Karpas-422 (cell line): Measurements from ENCODE around the gene OTUD6A. TPM values are rescaled to one million over a fixed set of nuclear protein-coding genes. Genes with fewer than 3 reads are reported as not detected.

Source experiments
- DNase-seq: peaks from one replicate; pipeline ENCODE4 v3.0.0-alpha.2; 2015
- H2AFZ ChIP-seq: fragments of 200-600 bp; sonication (generic); 2 replicates; pipeline ENCODE4 v1.6.1; 2014; ENCODE audit warnings: antibody characterized with exemption, low read length, mixed read lengths
- H3K27ac ChIP-seq: fragments of 200-600 bp; sonication (generic); 2 replicates; pipeline ENCODE4 v1.5.1; 2014; ENCODE audit warnings: mild to moderate bottlenecking, low read length, moderate library complexity
- H3K27me3 ChIP-seq: fragments of 200-600 bp; sonication (generic); 2 replicates; pipeline ENCODE4 v1.6.1; 2014; ENCODE audit warnings: low read length, mixed read lengths
- H3K36me3 ChIP-seq: fragments of 200-600 bp; sonication (generic); 2 replicates; pipeline ENCODE4 v1.6.1; 2014; ENCODE audit warnings: low read length, mixed read lengths; ENCODE audit not compliant: insufficient read depth
- H3K4me1 ChIP-seq: fragments of 200-600 bp; sonication (generic); 2 replicates; pipeline ENCODE4 v1.6.1; 2014; ENCODE audit warnings: mild to moderate bottlenecking, low read length, mixed read lengths
- H3K4me2 ChIP-seq: fragments of 200-600 bp; sonication (generic); 2 replicates; pipeline ENCODE4 v1.6.1; 2014; ENCODE audit warnings: low read length, low read depth, mild to moderate bottlenecking; ENCODE audit not compliant: poor library complexity, severe bottlenecking
- H3K4me3 ChIP-seq: fragments of 200-600 bp; sonication (generic); 2 replicates; pipeline ENCODE4 v1.5.1; 2014; ENCODE audit warnings: mild to moderate bottlenecking, antibody characterized with exemption, low read length, mixed read lengths
- H3K79me2 ChIP-seq: fragments of 200-600 bp; sonication (generic); 2 replicates; pipeline ENCODE4 v1.6.1; 2014; ENCODE audit warnings: mild to moderate bottlenecking, low read length, mixed read lengths
- H3K9ac ChIP-seq: fragments of 200-600 bp; sonication (generic); 2 replicates; pipeline ENCODE4 v1.6.0; 2014; ENCODE audit warnings: low read length
- H3K9me2 ChIP-seq: fragments of 200-600 bp; sonication (generic), shearing (Covaris generic); replicated peaks from 2 replicates; pipeline ENCODE4 v1.6.0; 2014; ENCODE audit warnings: mild to moderate bottlenecking, low read length, moderate library complexity; ENCODE audit not compliant: insufficient read depth
- H3K9me3 ChIP-seq: fragments of 300-700, 200-600 bp; sonication (generic); 2 replicates; pipeline ENCODE4 v1.6.1; 2014; ENCODE audit warnings: low read length, mixed read lengths
- H4K20me1 ChIP-seq: fragments of 200-600 bp; sonication (generic); 2 replicates; pipeline ENCODE4 v1.6.1; 2014; ENCODE audit warnings: mild to moderate bottlenecking, antibody characterized with exemption, low read length, low read depth; ENCODE audit not compliant: insufficient read depth
- total RNA-seq: library from RNA; depleted of rRNA; stranded (reverse); fragments of >200 nt; shearing (Covaris generic); gene quantifications from 2 replicates; pipeline ENCODE4 v1.2.3, GENCODE V29; 2014; ENCODE audit warnings: low replicate concordance

Gene OTUD6A
- total RNA-seq, 1 experiment from 2014 or later = not detected

DNA sequence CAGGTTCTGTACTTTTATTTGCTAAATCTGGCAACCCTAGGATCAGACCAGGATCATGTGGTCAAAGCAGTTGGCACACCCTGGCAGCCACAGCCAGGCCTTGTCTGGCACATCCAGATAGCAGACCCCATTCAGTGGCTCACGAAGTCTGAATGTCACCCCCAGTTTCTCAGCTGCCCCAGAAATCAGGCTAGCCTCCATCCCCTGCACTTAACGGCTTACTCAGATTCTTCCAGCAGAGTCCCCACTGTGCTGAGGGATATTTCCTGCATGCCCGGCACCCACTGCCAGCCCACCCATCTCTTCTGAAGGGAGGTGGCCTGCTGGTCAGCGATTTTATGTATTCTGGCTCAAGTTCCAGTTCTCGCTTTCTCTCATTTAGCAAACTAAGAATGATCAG is 7.9 kb upstream of the OTUD6A start:
- DNase-seq = no peak
- no peaks in the 10 kb centered on the region for H3K27me3 ChIP-seq

DNA sequence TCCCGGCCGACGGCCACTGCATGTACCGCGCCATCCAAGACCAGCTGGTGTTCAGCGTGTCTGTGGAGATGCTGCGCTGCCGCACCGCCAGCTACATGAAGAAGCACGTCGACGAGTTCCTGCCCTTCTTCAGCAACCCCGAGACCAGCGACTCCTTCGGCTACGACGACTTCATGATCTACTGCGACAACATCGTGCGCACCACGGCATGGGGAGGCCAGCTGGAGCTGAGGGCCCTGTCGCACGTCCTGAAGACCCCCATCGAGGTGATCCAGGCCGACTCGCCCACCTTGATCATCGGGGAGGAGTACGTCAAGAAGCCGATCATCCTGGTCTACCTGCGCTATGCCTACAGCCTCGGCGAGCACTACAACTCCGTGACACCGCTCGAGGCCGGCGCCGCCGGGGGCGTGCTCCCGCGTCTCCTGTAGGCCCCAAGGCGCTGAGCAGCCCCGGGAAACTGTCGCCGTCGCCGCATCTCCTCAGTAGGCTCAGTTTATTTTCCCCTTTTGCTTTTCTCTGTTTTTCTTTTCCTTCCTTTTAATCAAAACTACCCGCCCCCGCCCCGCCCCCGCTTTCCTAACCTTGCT is 799 bp downstream of the OTUD6A start:
- H4K20me1 ChIP-seq = no peaks in the 10 kb centered on the region
- no peak overlapping the region for H3K4me3 ChIP-seq
- H3K4me2 ChIP-seq = no peak overlapping the region
- H3K9me3 ChIP-seq = no peaks in the 10 kb centered on the region
- H3K27me3 ChIP-seq = no peaks in the 10 kb centered on the region
- no peaks in the 10 kb centered on the region for H3K36me3 ChIP-seq
- no peak for DNase-seq
- no peaks in the 10 kb centered on the region for H3K79me2 ChIP-seq
- no peaks in the 10 kb centered on the region for H3K4me1 ChIP-seq
- no peak overlapping the region for H3K9ac ChIP-seq
- no peak overlapping the region for H2AFZ ChIP-seq
- no peak overlapping the region for H3K27ac ChIP-seq
- no peaks in the 10 kb centered on the region for H3K9me2 ChIP-seq

More for the DNA sequence above, 7.9 kb upstream of the OTUD6A start:
- Histone ChIP-seq H2AFZ (no peak overlapping the region), H3K36me3 (no peaks in the 10 kb centered on the region), H3K4me2 (no peak overlapping the region), H3K79me2 (no peaks in the 10 kb centered on the region), H3K4me1 (no peaks in the 10 kb centered on the region), H3K9ac (no peak overlapping the region), H4K20me1 (no peaks in the 10 kb centered on the region), H3K27ac (no peak overlapping the region), H3K4me3 (no peak overlapping the region), H3K9me3 (no peaks in the 10 kb centered on the region), H3K9me2 (no peaks in the 10 kb centered on the region)

DNA sequence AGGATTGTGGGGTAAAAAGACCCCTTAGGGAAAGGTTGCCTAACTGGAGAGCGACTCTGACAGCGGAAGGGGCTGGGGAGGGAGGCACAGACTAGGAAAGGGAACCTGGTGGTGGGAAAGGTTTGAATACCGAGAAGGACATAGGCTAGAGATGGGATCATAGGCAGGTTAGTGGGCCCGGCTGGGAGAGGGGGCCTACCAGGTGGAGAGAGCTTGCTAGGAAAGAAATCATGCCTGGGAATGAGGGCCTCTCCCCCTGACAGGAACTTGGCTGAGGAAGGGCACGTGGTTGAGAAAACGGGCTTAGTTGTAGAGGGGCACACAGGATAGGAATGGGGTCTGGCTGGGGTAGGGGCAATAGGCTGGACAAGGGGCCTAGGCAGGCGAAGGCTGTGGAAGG is 4.4 kb downstream of the OTUD6A start:
- Histone ChIP-seq H3K4me3 (no peak overlapping the region), H3K36me3 (no peaks in the 10 kb centered on the region), H4K20me1 (no peaks in the 10 kb centered on the region), H3K4me1 (no peaks in the 10 kb centered on the region), H3K27ac (no peak overlapping the region), H3K9me2 (no peaks in the 10 kb centered on the region), H3K27me3 (no peaks in the 10 kb centered on the region), H3K9ac (no peak overlapping the region), H2AFZ (no peak overlapping the region), H3K9me3 (no peaks in the 10 kb centered on the region), H3K4me2 (no peak overlapping the region), H3K79me2 (no peaks in the 10 kb centered on the region)
- DNase-seq = no peak

DNA sequence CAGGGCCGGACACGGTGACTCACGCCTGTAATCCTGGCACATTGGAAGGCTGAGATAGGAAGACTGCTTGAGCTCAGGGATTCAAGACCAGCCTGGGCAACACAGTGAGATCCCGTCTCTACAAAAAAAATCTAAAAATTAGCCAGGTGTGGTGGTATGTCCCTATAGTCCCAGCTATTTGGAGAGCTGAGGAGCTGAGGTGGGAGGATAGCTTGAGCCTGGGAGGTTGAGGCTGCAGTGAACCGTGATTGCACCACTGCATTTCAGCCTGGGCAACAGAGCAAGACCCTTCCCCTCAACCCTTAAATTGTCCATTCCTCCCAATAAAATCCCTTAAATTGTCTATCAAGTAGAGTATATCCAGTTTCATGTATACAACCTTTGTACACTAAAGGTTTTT is 17.0 kb downstream of the OTUD6A start:
- Histone ChIP-seq H3K9ac (no peak overlapping the region), H3K9me3 (no peaks in the 10 kb centered on the region), H3K27ac (no peak overlapping the region), H3K27me3 (no peaks in the 10 kb centered on the region), H2AFZ (no peak overlapping the region), H3K36me3 (no peaks in the 10 kb centered on the region), H3K9me2 (no peaks in the 10 kb centered on the region), H4K20me1 (no peaks in the 10 kb centered on the region), H3K4me1 (no peaks in the 10 kb centered on the region), H3K4me3 (no peak overlapping the region), H3K79me2 (no peaks in the 10 kb centered on the region), H3K4me2 (no peak overlapping the region)
- DNase-seq = no peak

DNA sequence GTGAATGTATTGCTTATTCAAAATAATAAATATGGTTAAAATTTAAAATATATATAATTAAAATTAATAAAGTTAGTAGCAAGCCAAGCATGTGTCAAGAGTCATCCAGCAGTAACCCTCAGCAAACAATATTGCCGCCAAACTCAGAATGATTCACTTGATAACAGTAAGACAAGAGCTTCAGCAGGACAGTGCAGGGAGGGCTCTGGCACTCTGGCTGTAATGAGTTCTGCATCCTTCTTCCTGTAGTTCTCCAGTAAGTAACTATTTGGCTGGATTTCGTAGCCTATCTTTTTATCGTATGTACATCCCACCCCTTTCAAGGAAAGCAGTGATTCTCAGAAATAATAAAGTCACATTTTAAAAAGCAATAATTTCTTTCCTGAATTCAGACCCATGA is 17.6 kb downstream of the OTUD6A start:
- no peaks in the 10 kb centered on the region for H3K9me2 ChIP-seq

DNA sequence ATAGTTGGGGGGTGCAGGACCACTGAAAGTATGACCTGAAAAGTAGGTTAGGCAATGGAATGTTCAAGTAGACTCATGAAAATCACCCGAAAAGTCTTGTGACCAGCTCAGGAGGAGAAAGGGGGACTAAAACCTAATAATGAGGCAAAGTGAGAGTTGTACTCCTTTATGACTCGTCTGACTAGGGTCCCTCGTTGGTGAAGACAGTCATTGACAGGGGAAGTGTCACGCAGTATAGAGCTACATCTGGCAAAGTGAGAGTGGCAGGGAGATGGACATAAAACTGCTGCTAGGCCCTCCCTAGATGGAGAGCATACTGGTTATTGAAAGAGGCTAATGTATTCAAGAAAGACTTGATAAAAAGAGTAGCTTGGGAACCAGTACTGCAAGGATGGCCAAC is 20.5 kb downstream of the OTUD6A start:
- Histone ChIP-seq H3K9me2 (no peaks in the 10 kb centered on the region), H2AFZ (no peak overlapping the region), H3K4me3 (no peak overlapping the region), H3K36me3 (no peaks in the 10 kb centered on the region), H3K9me3 (no peaks in the 10 kb centered on the region), H3K4me1 (no peaks in the 10 kb centered on the region), H4K20me1 (no peaks in the 10 kb centered on the region), H3K27ac (no peak overlapping the region), H3K4me2 (no peak overlapping the region), H3K27me3 (no peaks in the 10 kb centered on the region), H3K79me2 (no peaks in the 10 kb centered on the region), H3K9ac (no peak overlapping the region)
- DNase-seq = no peak

More for the DNA sequence above, 17.6 kb downstream of the OTUD6A start:
- H3K4me3 ChIP-seq = no peak overlapping the region
- H4K20me1 ChIP-seq = no peaks in the 10 kb centered on the region
- H3K9ac ChIP-seq = no peak overlapping the region
- no peak for DNase-seq
- no peak overlapping the region for H3K27ac ChIP-seq
- no peaks in the 10 kb centered on the region for H3K4me1 ChIP-seq
- no peaks in the 10 kb centered on the region for H3K79me2 ChIP-seq
- H3K27me3 ChIP-seq = no peaks in the 10 kb centered on the region
- H3K9me3 ChIP-seq = no peaks in the 10 kb centered on the region
- H3K36me3 ChIP-seq = no peaks in the 10 kb centered on the region
- H3K4me2 ChIP-seq = no peak overlapping the region
- H2AFZ ChIP-seq = no peak overlapping the region

DNA sequence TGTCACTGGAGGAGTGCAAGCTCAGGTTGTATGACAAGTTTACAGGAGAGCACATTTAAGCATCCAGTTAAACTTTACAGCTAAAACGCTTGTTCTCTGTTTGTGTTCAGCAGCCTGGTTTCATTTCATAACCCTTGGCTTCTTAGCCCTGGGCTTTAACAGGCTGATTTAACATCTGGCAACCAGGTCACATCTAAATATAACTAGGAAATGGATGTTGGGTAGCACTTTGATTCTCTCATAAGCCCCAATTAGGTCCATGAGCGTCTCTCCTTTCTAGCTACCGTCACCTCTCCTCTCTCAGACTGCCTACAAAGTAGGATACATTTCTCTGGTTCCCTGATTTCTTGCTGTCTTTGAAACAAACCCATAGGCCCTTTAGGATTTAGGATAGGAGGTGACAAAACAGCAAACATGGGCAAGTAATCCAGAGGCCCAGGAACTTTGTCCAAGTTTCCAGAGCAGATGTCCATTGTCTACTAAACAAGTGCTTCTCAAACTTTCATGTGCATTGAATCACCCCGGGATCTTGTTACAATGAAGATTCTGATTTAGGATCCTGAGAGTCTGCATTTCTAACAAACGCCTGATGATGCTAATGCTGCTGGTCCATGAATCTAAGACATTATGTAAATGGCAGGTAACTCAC is 22.5 kb downstream of the OTUD6A start:
- Histone ChIP-seq H3K4me3 (no peak overlapping the region), H3K36me3 (no peaks in the 10 kb centered on the region), H3K27me3 (no peaks in the 10 kb centered on the region)

DNA sequence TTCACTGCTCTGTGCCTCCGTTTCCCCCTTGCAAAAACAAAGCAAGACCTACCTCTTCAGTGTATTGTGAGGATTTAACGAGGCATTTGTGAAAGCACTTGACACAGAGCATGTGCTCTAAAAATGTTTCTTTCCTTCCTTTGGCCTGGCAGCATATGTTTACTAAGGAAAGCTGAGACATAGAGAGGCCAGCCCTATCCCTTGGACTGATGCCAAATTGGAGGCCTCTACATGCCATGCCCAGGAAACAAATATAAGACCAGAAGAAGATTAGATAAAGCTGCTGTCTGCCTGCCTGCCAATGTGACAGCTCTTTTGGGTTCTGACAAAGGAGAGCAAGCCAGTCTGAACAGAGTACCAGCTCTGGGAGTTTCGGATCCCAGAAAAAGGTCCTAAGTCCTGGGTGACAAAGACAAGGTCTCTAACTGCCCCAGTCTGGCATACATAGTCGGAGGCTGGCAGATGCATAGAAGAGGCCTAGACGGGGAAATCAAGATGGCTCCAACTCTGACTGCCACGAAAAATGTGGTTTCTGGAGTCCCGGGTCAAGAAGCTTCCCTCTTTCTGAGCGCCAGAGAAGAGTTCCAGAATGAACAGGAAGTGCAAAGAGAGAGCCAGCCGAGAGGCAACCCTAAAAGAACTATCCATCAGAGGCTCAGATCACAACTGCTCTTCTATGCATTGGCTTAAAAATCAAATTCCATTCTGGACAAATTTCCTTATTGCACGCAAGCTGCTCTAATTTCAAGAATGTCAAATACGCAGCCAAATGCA is 25.8 kb downstream of the OTUD6A start:
- Histone ChIP-seq H3K27ac (no peak overlapping the region), H4K20me1 (no peaks in the 10 kb centered on the region), H3K4me1 (no peaks in the 10 kb centered on the region), H3K9me3 (no peaks in the 10 kb centered on the region), H3K27me3 (no peaks in the 10 kb centered on the region), H3K4me3 (no peak overlapping the region), H3K9ac (no peak overlapping the region), H3K79me2 (no peaks in the 10 kb centered on the region), H3K4me2 (no peak overlapping the region), H3K36me3 (no peaks in the 10 kb centered on the region), H3K9me2 (no peaks in the 10 kb centered on the region), H2AFZ (no peak overlapping the region)
- DNase-seq = no peak

More for the DNA sequence above, 22.5 kb downstream of the OTUD6A start:
- Histone ChIP-seq H3K9me3 (no peaks in the 10 kb centered on the region), H3K9me2 (no peaks in the 10 kb centered on the region), H3K79me2 (no peaks in the 10 kb centered on the region), H2AFZ (no peak overlapping the region), H4K20me1 (no peaks in the 10 kb centered on the region), H3K4me2 (no peak overlapping the region), H3K4me1 (no peaks in the 10 kb centered on the region), H3K27ac (no peak overlapping the region), H3K9ac (no peak overlapping the region)
- DNase-seq = no peak
